OCI-LY3 (cell line): ENCODE measurements around the gene HAGHL.
A peak's percentile ranks its signal among the peaks of the same experiment; 100 is the strongest.

Experiments used
- H2AFZ ChIP-seq: fragments of 200-600, 300-600 bp; shearing (Covaris generic); 2 replicates; pipeline ENCODE4 v1.6.0; 2014; ENCODE audit warnings: antibody characterized with exemption, low read depth, low read length
- H3K27ac ChIP-seq: fragments of 200-600, 300-600 bp; sonication (generic); 2 replicates; pipeline ENCODE4 v1.5.1; 2014; ENCODE audit warnings: mild to moderate bottlenecking, low read length, moderate library complexity, mixed read lengths
- H3K27me3 ChIP-seq: fragments of 200-600, 300-600 bp; sonication (generic); 2 replicates; pipeline ENCODE4 v1.6.1; 2014; ENCODE audit warnings: low read depth, low read length, mixed read lengths
- H3K36me3 ChIP-seq: fragments of 200-600, 300-600 bp; sonication (generic); replicated peaks from 2 replicates; pipeline ENCODE3; 2014; ENCODE audit warnings: low read depth, low read length, mixed read lengths
- H3K4me1 ChIP-seq: fragments of 300-600, 200-600 bp; sonication (generic); 2 replicates; pipeline ENCODE4 v1.6.1; 2014; ENCODE audit warnings: low read length, mixed read lengths
- H3K4me2 ChIP-seq: fragments of 200-600, 300-600 bp; sonication (generic); 2 replicates; pipeline ENCODE4 v1.6.1; 2014; ENCODE audit warnings: low read length, mixed read lengths
- H3K4me3 ChIP-seq: fragments of 300-600, 200-600 bp; sonication (generic); 2 replicates; pipeline ENCODE4 v1.5.1; 2014; ENCODE audit warnings: antibody characterized with exemption, mild to moderate bottlenecking, low read length, moderate library complexity
- H3K79me2 ChIP-seq: fragments of 300-600, 200-600 bp; shearing (Covaris generic); 2 replicates; pipeline ENCODE4 v1.6.1; 2014; ENCODE audit warnings: mild to moderate bottlenecking, low read length, mixed read lengths
- H3K9ac ChIP-seq: fragments of 300-600, 200-600 bp; shearing (Covaris generic); 2 replicates; pipeline ENCODE4 v1.6.0; 2014; ENCODE audit warnings: mild to moderate bottlenecking, low read length, moderate library complexity
- H3K9me3 ChIP-seq: fragments of 200-600, 300-600 bp; shearing (Covaris generic); 2 replicates; pipeline ENCODE4 v1.6.1; 2014; ENCODE audit warnings: low read length, mixed read lengths; ENCODE audit not compliant: insufficient read depth
- H4K20me1 ChIP-seq: fragments of 200-600, 300-600 bp; sonication (generic); 2 replicates; pipeline ENCODE4 v1.6.1; 2016; ENCODE audit warnings: low read length, mixed read lengths; ENCODE audit not compliant: insufficient read depth
- CTCF ChIP-seq: fragments of 200-600, 300-600 bp; sonication (generic); IDR thresholded peaks from 2 replicates; pipeline ENCODE4 v1.5.1; 2014; ENCODE audit warnings: antibody characterized with exemption, low read length, low read depth
- EZH2phosphoT487 ChIP-seq: fragments of 200-600 bp; shearing (Covaris generic); IDR thresholded peaks from 2 replicates; pipeline ENCODE4 v1.6.1; 2018; ENCODE audit warnings: antibody characterized with exemption, mixed run types, low read depth

The HAGHL gene

GRCh38 chr16:692356-693108 lies 34.4 kb upstream of the HAGHL start:
- Histone ChIP-seq H3K4me1 (peaks cover 9% of the 10 kb centered on the region), H4K20me1 (no peaks in the 10 kb centered on the region), H2AFZ (no peak overlapping the region), H3K4me3 (no peak overlapping the region), H3K4me2 (no peak overlapping the region), H3K9ac (no peak overlapping the region), H3K36me3 (no peaks in the 10 kb centered on the region), H3K9me3 (no peaks in the 10 kb centered on the region), H3K27me3 (no peaks in the 10 kb centered on the region), H3K79me2 (peaks cover 15% of the 10 kb centered on the region), H3K27ac (no peak overlapping the region)
- TF ChIP-seq CTCF (no peak), EZH2phosphoT487 (no peak)

- no peak for TF ChIP-seq EZH2phosphoT487
- TF ChIP-seq CTCF = no peak
- Histone ChIP-seq H3K9ac (no peak overlapping the region), H3K27me3 (no peaks in the 10 kb centered on the region), H4K20me1 (no peaks in the 10 kb centered on the region), H3K4me1 (peaks cover 9% of the 10 kb centered on the region), H3K27ac (no peak overlapping the region), H3K4me2 (no peak overlapping the region), H3K4me3 (no peak overlapping the region), H3K79me2 (peaks cover 15% of the 10 kb centered on the region), H2AFZ (no peak overlapping the region), H3K9me3 (no peaks in the 10 kb centered on the region), H3K36me3 (no peaks in the 10 kb centered on the region)
Measured at GRCh38 chr16:693364-693763, 33.5 kb upstream of the HAGHL start.

GRCh38 chr16:693766-694165 lies 33.1 kb upstream of the HAGHL start:
- Histone ChIP-seq H3K79me2 (peaks cover 13% of the 10 kb centered on the region), H3K9ac (no peak overlapping the region), H3K4me3 (no peak overlapping the region), H3K4me2 (no peak overlapping the region), H3K27me3 (no peaks in the 10 kb centered on the region), H3K4me1 (peaks cover 9% of the 10 kb centered on the region), H4K20me1 (no peaks in the 10 kb centered on the region), H3K27ac (no peak overlapping the region), H2AFZ (no peak overlapping the region), H3K36me3 (no peaks in the 10 kb centered on the region), H3K9me3 (no peaks in the 10 kb centered on the region)
- TF ChIP-seq CTCF (no peak), EZH2phosphoT487 (no peak)

GRCh38 chr16:694187-694862 lies 32.6 kb upstream of the HAGHL start:
- no peaks in the 10 kb centered on the region for H3K9me3 ChIP-seq
- peaks cover 7% of the 10 kb centered on the region for H3K79me2 ChIP-seq
- no peak overlapping the region for H2AFZ ChIP-seq
- H3K27me3 ChIP-seq = no peaks in the 10 kb centered on the region
- H3K27ac ChIP-seq = no peak overlapping the region
- peak overlapping the region; percentile 87 for H3K4me3 ChIP-seq
- H4K20me1 ChIP-seq = no peaks in the 10 kb centered on the region
- peaks cover 3% of the 10 kb centered on the region for H3K4me1 ChIP-seq
- H3K4me2 ChIP-seq = 0 out of 2 replicates have a peak overlapping the region, but pooled peaks have one; percentile 62
- H3K36me3 ChIP-seq = no peaks in the 10 kb centered on the region
- no peak for TF ChIP-seq EZH2phosphoT487
- no peak for TF ChIP-seq CTCF
- H3K9ac ChIP-seq = no peak overlapping the region
